SK-N-SH treated with all-trans-retinoic acid at 6 μM for 48 hours (cell line): Measurements from ENCODE around the gene PRSS56.

Experiments
- ATAC-seq: fragments of 200-7000 bp; cut with Tn5 transposase; 3 replicates; pipeline ENCODE4 v1.9.1; 2020; ENCODE audit warnings: mild to moderate bottlenecking, moderate library complexity
- ARNTL ChIP-seq: fragments of 450-650 bp; formaldehyde crosslinking; IDR thresholded peaks from 2 replicates; pipeline ENCODE4 v1.5.0; 2020; ENCODE audit warnings: low read depth, mild to moderate bottlenecking, moderate library complexity, borderline replicate concordance
- BACH2 ChIP-seq: fragments of 250-450 bp; sonication (Bioruptor Pico); IDR thresholded peaks from 2 replicates; pipeline ENCODE4 v1.9.0; 2021; ENCODE audit warnings: mild to moderate bottlenecking, borderline replicate concordance
- CREB5 ChIP-seq: fragments of 250-450 bp; sonication (Bioruptor Pico); IDR thresholded peaks from 2 replicates; pipeline ENCODE4 v1.5.1; 2020; ENCODE audit warnings: low read depth, mild to moderate bottlenecking, moderate library complexity
- CSDC2 ChIP-seq: fragments of 250-450 bp; sonication (Bioruptor Pico); IDR thresholded peaks from 2 replicates; pipeline ENCODE4 v1.5.0; 2020; ENCODE audit warnings: mild to moderate bottlenecking, moderate library complexity
- ESRRG ChIP-seq: fragments of 250-450 bp; sonication (Bioruptor Pico); IDR thresholded peaks from 2 replicates; pipeline ENCODE4 v1.6.1; 2021; ENCODE audit warnings: mild to moderate bottlenecking
- OSR1 ChIP-seq: fragments of 250-450 bp; sonication (Bioruptor Pico); IDR thresholded peaks from 2 replicates; pipeline ENCODE4 v1.8.0; 2022; ENCODE audit warnings: moderate library complexity, mild to moderate bottlenecking, inconsistent platforms
- RARB ChIP-seq: fragments of 250-450 bp; sonication (Bioruptor Pico); IDR thresholded peaks from 2 replicates; pipeline ENCODE4 v1.8.0; 2021; ENCODE audit warnings: mild to moderate bottlenecking, moderate library complexity
- SNAI2 ChIP-seq: fragments of 250-450 bp; sonication (Bioruptor Pico); IDR thresholded peaks from 2 replicates; pipeline ENCODE4 v1.5.0; 2020; ENCODE audit warnings: mild to moderate bottlenecking, moderate library complexity
- TCF4 ChIP-seq: fragments of 250-450 bp; sonication (Bioruptor Pico); IDR thresholded peaks from 2 replicates; pipeline ENCODE4 v1.8.0; 2021; ENCODE audit warnings: mild to moderate bottlenecking, moderate library complexity, borderline replicate concordance
- ZC3H10 ChIP-seq: fragments of 250-450 bp; sonication (Bioruptor Pico); IDR thresholded peaks from 2 replicates; pipeline ENCODE4 v1.5.1; 2021; ENCODE audit warnings: mild to moderate bottlenecking, moderate library complexity
- ZFP3 ChIP-seq: fragments of 250-450 bp; sonication (Bioruptor Pico); IDR thresholded peaks from 2 replicates; pipeline ENCODE4 v1.5.0; 2020; ENCODE audit warnings: mild to moderate bottlenecking, moderate library complexity
- ZFP30 ChIP-seq: fragments of 450-650 bp; formaldehyde crosslinking; IDR thresholded peaks from 2 replicates; pipeline ENCODE4 v1.5.0; 2022; ENCODE audit warnings: mild to moderate bottlenecking, moderate library complexity
- ZNF565 ChIP-seq: fragments of 450-650 bp; formaldehyde crosslinking; conservative IDR thresholded peaks from 2 replicates; pipeline ENCODE4 v1.5.0; 2020; ENCODE audit warnings: low read depth, mild to moderate bottlenecking, moderate library complexity
- ZNF70 ChIP-seq: fragments of 450-650 bp; formaldehyde crosslinking; IDR thresholded peaks from 2 replicates; pipeline ENCODE4 v1.5.0; 2020; ENCODE audit warnings: mild to moderate bottlenecking, moderate library complexity
- ZNF8 ChIP-seq: fragments of 450-650 bp; formaldehyde crosslinking; IDR thresholded peaks from 2 replicates; pipeline ENCODE4 v1.5.0; 2020; ENCODE audit warnings: mild to moderate bottlenecking, moderate library complexity
- TF ChIP-seq, protein P1 (sequence below): fragments of 250-450 bp; sonication (Bioruptor Pico); IDR thresholded peaks from 2 replicates; pipeline ENCODE4 v1.8.0; 2021; ENCODE audit warnings: low read depth, mild to moderate bottlenecking, moderate library complexity, borderline replicate concordance
- TF ChIP-seq, protein P2 (sequence below): fragments of 250-450 bp; sonication (Bioruptor Pico); IDR thresholded peaks from 2 replicates; pipeline ENCODE4 v1.8.0; 2020; ENCODE audit warnings: mild to moderate bottlenecking, moderate library complexity, borderline replicate concordance
- TF ChIP-seq, protein P3 (sequence below): fragments of 250-450 bp; sonication (Bioruptor Pico); IDR thresholded peaks from 2 replicates; pipeline ENCODE4 v1.5.0; 2020; ENCODE audit warnings: mild to moderate bottlenecking, moderate library complexity
- TF ChIP-seq, protein P4 (sequence below): fragments of 250-450 bp; sonication (Bioruptor Pico); IDR thresholded peaks from 2 replicates; pipeline ENCODE4 v1.5.1; 2021; ENCODE audit warnings: mild to moderate bottlenecking, moderate library complexity

The PRSS56 gene

GRCh38 chr2:232538671-232539070, 18.5 kb downstream of the PRSS56 start:
- TF ChIP-seq TCF4 (no peak), SNAI2 (CRISPR knock-in tag) (no peak), ESRRG (CRISPR knock-in tag) (no peak), ZNF8 (CRISPR knock-in tag) (no peak), ZNF565 (CRISPR knock-in tag) (no peak), BACH2 (CRISPR knock-in tag) (no peak), ARNTL (CRISPR knock-in tag) (no peak), CREB5 (CRISPR knock-in tag) (no peak)
- TF ChIP-seq, all 23 proteins: peak for 0
- no peak for ATAC-seq

DNA sequence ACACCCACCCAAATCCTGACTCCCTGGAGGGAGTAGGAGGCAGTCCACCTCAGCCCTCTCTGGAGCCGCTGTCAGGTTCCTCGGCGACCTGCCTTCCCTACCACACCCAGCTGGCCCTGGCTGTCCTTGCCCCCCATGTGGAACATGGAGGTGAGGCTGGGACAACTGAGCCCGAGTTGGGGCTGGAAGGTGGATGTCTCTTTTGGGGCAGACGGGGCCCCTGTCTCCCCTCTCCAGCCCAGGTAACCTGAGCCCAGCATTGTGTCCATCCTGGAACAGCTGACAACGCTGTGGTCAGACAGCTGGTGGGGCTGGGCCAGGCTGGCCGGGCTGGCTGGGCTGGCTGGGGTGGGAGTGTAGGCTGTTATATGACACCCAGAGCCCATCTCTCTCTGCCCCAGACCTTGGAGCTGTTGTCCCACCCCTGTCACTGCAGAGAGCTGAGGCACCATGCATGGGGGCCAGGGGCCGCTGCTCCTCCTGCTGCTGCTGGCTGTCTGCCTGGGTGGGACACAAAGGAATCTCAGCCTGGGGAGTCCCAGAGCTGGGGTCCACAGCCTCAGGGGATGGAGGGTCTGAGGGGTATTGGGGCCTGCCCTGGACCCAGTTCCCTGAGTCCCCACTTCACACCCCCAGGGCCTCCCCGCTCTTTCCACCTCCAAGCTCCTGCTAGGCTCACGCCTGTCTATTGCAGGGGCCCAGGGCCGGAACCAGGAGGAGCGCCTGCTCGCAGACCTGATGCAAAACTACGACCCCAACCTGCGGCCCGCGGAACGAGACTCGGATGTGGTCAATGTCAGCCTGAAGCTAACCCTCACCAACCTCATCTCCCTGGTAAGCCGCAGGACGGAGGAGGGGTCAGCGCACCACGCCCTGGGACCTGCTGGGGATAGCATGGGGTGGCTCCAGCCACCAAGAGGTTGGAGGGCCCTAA, 19.4 kb downstream of the PRSS56 start, which contains the start of gene CHRNG:
Gene CHRNG (plus strand): TSS at position 395 of the 934 bp plus-strand sequence. CDS start 56 bp downstream, at position 451.
- no peak for TF ChIP-seq ZFP3 (CRISPR knock-in tag)
- TF ChIP-seq ZNF8 (CRISPR knock-in tag) = no peak
- TF ChIP-seq, protein P1, sequence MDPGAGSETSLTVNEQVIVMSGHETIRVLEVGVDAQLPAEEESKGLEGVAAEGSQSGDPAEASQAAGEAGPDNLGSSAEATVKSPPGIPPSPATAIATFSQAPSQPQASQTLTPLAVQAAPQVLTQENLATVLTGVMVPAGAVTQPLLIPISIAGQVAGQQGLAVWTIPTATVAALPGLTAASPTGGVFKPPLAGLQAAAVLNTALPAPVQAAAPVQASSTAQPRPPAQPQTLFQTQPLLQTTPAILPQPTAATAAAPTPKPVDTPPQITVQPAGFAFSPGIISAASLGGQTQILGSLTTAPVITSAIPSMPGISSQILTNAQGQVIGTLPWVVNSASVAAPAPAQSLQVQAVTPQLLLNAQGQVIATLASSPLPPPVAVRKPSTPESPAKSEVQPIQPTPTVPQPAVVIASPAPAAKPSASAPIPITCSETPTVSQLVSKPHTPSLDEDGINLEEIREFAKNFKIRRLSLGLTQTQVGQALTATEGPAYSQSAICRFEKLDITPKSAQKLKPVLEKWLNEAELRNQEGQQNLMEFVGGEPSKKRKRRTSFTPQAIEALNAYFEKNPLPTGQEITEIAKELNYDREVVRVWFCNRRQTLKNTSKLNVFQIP (CRISPR knock-in tag) = no peak
- TF ChIP-seq TCF4 = no peak
- no peak for TF ChIP-seq ZNF70
- no peak for TF ChIP-seq ZC3H10 (CRISPR knock-in tag)
- TF ChIP-seq, protein P2, sequence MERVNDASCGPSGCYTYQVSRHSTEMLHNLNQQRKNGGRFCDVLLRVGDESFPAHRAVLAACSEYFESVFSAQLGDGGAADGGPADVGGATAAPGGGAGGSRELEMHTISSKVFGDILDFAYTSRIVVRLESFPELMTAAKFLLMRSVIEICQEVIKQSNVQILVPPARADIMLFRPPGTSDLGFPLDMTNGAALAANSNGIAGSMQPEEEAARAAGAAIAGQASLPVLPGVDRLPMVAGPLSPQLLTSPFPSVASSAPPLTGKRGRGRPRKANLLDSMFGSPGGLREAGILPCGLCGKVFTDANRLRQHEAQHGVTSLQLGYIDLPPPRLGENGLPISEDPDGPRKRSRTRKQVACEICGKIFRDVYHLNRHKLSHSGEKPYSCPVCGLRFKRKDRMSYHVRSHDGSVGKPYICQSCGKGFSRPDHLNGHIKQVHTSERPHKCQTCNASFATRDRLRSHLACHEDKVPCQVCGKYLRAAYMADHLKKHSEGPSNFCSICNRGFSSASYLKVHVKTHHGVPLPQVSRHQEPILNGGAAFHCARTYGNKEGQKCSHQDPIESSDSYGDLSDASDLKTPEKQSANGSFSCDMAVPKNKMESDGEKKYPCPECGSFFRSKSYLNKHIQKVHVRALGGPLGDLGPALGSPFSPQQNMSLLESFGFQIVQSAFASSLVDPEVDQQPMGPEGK (CRISPR knock-in tag) = no peak
- TF ChIP-seq OSR1 = no peak
- no peak for TF ChIP-seq ZFP30 (CRISPR knock-in tag)
- TF ChIP-seq CSDC2 = no peak
- TF ChIP-seq, protein P3, sequence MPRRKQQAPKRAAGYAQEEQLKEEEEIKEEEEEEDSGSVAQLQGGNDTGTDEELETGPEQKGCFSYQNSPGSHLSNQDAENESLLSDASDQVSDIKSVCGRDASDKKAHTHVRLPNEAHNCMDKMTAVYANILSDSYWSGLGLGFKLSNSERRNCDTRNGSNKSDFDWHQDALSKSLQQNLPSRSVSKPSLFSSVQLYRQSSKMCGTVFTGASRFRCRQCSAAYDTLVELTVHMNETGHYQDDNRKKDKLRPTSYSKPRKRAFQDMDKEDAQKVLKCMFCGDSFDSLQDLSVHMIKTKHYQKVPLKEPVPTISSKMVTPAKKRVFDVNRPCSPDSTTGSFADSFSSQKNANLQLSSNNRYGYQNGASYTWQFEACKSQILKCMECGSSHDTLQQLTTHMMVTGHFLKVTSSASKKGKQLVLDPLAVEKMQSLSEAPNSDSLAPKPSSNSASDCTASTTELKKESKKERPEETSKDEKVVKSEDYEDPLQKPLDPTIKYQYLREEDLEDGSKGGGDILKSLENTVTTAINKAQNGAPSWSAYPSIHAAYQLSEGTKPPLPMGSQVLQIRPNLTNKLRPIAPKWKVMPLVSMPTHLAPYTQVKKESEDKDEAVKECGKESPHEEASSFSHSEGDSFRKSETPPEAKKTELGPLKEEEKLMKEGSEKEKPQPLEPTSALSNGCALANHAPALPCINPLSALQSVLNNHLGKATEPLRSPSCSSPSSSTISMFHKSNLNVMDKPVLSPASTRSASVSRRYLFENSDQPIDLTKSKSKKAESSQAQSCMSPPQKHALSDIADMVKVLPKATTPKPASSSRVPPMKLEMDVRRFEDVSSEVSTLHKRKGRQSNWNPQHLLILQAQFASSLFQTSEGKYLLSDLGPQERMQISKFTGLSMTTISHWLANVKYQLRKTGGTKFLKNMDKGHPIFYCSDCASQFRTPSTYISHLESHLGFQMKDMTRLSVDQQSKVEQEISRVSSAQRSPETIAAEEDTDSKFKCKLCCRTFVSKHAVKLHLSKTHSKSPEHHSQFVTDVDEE = no peak
- TF ChIP-seq ESRRG (CRISPR knock-in tag) = no peak
- TF ChIP-seq, protein P4, sequence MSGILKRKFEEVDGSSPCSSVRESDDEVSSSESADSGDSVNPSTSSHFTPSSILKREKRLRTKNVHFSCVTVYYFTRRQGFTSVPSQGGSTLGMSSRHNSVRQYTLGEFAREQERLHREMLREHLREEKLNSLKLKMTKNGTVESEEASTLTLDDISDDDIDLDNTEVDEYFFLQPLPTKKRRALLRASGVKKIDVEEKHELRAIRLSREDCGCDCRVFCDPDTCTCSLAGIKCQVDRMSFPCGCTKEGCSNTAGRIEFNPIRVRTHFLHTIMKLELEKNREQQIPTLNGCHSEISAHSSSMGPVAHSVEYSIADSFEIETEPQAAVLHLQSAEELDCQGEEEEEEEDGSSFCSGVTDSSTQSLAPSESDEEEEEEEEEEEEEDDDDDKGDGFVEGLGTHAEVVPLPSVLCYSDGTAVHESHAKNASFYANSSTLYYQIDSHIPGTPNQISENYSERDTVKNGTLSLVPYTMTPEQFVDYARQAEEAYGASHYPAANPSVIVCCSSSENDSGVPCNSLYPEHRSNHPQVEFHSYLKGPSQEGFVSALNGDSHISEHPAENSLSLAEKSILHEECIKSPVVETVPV (CRISPR knock-in tag) = no peak
- no peak for TF ChIP-seq RARB (CRISPR knock-in tag)
- no peak; the same call in 2 of the 3 replicates for ATAC-seq

DNA sequence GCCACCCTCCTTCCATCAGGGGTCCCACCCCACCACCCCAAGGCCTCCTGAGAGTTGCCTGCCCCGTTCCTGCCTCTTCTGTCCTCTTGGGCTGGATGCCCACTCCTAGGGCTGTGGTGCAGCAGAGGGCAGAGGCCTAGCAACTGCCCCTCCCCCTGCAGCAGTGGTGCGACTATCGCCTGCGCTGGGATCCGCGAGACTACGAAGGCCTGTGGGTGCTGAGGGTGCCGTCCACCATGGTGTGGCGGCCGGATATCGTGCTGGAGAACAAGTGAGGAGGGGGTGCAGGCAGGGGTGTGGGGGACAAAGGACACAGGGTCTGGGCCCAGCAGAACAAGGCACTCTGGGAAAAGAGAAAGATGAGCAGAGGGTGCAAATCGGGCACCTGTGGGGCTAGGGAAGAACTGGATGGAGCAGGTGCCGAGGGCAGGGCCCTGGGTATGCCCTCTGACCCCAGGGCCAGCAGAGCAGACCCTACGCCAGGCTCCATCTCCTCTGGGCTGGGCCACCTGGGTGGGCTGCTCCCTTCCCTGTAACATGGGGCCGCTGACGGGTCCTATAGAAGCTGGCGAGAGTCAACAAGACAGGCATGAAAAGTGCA, 20.4 kb downstream of the PRSS56 start:
- no peak for ATAC-seq
- TF ChIP-seq, protein P3 = no peak
- TF ChIP-seq ZNF70 (no peak), ZFP3 (CRISPR knock-in tag) (no peak), CSDC2 (no peak), ZC3H10 (CRISPR knock-in tag) (no peak), BACH2 (CRISPR knock-in tag) (no peak), SNAI2 (CRISPR knock-in tag) (no peak)
- TF ChIP-seq, protein P2 (CRISPR knock-in tag) = no peak
- TF ChIP-seq, protein P4 (CRISPR knock-in tag) = no peak
